ENCODE data around the gene AMDHD2. TPM values are rescaled to one million over a fixed set of nuclear protein-coding genes. Genes with fewer than 3 reads are reported as not detected.

AMDHD2 gene
- total and polyA plus RNA-seq, 2 of the 13 experiments (the other 11 are each of a cell fraction or from before 2014, with no cell fraction given) = 33.5 to 39.1 TPM

- TF ChIP-seq AGO1 (IDR thresholded peaks at IDR 0.05; ENCODE audit: low read depth, low read length, poor library complexity, severe bottlenecking) = peak; percentile 99
- no peak for TF ChIP-seq KLF12 (CRISPR knock-in tag; IDR thresholded peaks at IDR 0.05; ENCODE audit: borderline replicate concordance)
- TF ChIP-seq ZNF292 (CRISPR knock-in tag; IDR thresholded peaks at IDR 0.05; ENCODE audit: borderline replicate concordance, low read depth) = 0 out of 2 replicates have a peak, but pooled peaks have one; percentile 10
- no peak for TF ChIP-seq FOXC1 (CRISPR knock-in tag; IDR thresholded peaks at IDR 0.05; ENCODE audit: borderline replicate concordance)
- 0 out of 2 replicates have a peak, but pooled peaks have one; percentile 28 for TF ChIP-seq ERF (CRISPR knock-in tag; IDR thresholded peaks at IDR 0.05)
- TF ChIP-seq KLF13 (CRISPR knock-in tag; IDR thresholded peaks at IDR 0.05) = no peak
- TF ChIP-seq EED (CRISPR knock-in tag; IDR thresholded peaks at IDR 0.05) = no peak
- TF ChIP-seq, protein P1, sequence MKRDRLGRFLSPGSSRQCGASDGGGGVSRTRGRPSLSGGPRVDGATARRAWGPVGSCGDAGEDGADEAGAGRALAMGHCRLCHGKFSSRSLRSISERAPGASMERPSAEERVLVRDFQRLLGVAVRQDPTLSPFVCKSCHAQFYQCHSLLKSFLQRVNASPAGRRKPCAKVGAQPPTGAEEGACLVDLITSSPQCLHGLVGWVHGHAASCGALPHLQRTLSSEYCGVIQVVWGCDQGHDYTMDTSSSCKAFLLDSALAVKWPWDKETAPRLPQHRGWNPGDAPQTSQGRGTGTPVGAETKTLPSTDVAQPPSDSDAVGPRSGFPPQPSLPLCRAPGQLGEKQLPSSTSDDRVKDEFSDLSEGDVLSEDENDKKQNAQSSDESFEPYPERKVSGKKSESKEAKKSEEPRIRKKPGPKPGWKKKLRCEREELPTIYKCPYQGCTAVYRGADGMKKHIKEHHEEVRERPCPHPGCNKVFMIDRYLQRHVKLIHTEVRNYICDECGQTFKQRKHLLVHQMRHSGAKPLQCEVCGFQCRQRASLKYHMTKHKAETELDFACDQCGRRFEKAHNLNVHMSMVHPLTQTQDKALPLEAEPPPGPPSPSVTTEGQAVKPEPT (CRISPR knock-in tag; IDR thresholded peaks at IDR 0.05; ENCODE audit: low read depth) = no peak
- no peak for TF ChIP-seq ZNF260 (CRISPR knock-in tag; IDR thresholded peaks at IDR 0.05; ENCODE audit: borderline replicate concordance, low read depth)
- TF ChIP-seq SUZ12 (IDR thresholded peaks at IDR 0.05; ENCODE audit: low read depth, low read length) = no peak
- no peak for TF ChIP-seq ZFP36 (IDR thresholded peaks at IDR 0.05; ENCODE audit: borderline replicate concordance, low read depth, low read length, partially characterized antibody)
- TF ChIP-seq, protein P2, sequence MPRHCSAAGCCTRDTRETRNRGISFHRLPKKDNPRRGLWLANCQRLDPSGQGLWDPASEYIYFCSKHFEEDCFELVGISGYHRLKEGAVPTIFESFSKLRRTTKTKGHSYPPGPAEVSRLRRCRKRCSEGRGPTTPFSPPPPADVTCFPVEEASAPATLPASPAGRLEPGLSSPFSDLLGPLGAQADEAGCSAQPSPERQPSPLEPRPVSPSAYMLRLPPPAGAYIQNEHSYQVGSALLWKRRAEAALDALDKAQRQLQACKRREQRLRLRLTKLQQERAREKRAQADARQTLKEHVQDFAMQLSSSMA (CRISPR knock-in tag; IDR thresholded peaks at IDR 0.05) = no peak
- TF ChIP-seq POGK (CRISPR knock-in tag; conservative IDR thresholded peaks at IDR 0.05) = no peak
- TF ChIP-seq, protein P3, sequence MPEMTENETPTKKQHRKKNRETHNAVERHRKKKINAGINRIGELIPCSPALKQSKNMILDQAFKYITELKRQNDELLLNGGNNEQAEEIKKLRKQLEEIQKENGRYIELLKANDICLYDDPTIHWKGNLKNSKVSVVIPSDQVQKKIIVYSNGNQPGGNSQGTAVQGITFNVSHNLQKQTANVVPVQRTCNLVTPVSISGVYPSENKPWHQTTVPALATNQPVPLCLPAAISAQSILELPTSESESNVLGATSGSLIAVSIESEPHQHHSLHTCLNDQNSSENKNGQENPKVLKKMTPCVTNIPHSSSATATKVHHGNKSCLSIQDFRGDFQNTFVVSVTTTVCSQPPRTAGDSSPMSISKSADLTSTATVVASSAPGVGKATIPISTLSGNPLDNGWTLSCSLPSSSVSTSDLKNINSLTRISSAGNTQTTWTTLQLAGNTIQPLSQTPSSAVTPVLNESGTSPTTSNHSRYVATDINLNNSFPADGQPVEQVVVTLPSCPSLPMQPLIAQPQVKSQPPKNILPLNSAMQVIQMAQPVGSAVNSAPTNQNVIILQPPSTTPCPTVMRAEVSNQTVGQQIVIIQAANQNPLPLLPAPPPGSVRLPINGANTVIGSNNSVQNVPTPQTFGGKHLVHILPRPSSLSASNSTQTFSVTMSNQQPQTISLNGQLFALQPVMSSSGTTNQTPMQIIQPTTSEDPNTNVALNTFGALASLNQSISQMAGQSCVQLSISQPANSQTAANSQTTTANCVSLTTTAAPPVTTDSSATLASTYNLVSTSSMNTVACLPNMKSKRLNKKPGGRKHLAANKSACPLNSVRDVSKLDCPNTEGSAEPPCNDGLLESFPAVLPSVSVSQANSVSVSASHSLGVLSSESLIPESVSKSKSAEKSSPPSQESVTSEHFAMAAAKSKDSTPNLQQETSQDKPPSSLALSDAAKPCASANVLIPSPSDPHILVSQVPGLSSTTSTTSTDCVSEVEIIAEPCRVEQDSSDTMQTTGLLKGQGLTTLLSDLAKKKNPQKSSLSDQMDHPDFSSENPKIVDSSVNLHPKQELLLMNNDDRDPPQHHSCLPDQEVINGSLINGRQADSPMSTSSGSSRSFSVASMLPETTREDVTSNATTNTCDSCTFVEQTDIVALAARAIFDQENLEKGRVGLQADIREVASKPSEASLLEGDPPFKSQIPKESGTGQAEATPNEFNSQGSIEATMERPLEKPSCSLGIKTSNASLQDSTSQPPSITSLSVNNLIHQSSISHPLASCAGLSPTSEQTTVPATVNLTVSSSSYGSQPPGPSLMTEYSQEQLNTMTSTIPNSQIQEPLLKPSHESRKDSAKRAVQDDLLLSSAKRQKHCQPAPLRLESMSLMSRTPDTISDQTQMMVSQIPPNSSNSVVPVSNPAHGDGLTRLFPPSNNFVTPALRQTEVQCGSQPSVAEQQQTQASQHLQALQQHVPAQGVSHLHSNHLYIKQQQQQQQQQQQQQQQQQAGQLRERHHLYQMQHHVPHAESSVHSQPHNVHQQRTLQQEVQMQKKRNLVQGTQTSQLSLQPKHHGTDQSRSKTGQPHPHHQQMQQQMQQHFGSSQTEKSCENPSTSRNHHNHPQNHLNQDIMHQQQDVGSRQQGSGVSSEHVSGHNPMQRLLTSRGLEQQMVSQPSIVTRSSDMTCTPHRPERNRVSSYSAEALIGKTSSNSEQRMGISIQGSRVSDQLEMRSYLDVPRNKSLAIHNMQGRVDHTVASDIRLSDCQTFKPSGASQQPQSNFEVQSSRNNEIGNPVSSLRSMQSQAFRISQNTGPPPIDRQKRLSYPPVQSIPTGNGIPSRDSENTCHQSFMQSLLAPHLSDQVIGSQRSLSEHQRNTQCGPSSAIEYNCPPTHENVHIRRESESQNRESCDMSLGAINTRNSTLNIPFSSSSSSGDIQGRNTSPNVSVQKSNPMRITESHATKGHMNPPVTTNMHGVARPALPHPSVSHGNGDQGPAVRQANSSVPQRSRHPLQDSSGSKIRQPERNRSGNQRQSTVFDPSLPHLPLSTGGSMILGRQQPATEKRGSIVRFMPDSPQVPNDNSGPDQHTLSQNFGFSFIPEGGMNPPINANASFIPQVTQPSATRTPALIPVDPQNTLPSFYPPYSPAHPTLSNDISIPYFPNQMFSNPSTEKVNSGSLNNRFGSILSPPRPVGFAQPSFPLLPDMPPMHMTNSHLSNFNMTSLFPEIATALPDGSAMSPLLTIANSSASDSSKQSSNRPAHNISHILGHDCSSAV (CRISPR knock-in tag; IDR thresholded peaks at IDR 0.05; ENCODE audit: borderline replicate concordance) = no peak
- no peak for TF ChIP-seq GLI4 (CRISPR knock-in tag; IDR thresholded peaks at IDR 0.05; ENCODE audit: borderline replicate concordance)
- no peak for TF ChIP-seq ZKSCAN1 (IDR thresholded peaks at IDR 0.05; ENCODE audit: low read length)
These were observed 12.4 kb downstream of the AMDHD2 start (continued) for GRCh38 chr16:2532494-2533141.
